Measurements from ENCODE around the gene NFATC4. TPM values are rescaled to one million over a fixed set of nuclear protein-coding genes. Genes with fewer than 3 reads are reported as not detected.

Gene NFATC4
- polyA plus RNA-seq, 4 donors = 11.2 to 45.1 (median 29.1) TPM

DNA sequence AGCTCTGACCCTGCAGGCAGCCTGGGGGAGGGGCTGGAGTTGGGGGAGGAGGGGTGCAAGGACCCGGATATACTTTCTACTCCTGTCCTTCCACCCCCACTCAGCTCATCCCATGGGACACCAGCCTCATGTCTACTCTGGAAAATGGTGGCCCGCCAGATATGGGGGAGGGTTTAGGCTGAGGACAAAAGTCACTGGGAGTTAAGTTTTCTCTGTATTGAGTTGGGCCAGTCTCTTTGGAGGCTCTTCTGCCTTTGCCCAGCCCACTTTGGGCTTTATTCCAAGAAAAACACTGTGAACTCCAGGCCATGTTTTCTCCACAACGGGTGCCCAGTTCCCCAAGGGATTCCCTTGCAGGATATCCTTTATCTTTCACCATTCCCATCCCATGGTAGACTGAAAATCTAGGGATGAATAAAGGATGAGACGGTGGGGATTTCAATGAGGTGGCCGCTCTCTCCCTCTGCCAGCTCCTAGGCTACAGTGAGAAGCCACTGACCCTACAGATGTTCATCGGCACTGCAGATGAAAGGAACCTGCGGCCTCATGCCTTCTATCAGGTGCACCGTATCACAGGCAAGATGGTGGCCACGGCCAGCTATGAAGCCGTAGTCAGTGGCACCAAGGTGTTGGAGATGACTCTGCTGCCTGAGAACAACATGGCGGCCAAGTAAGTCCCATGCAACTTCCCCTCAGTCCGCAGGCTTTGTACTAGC is 4.9 kb downstream of the NFATC4 start:
- FAIRE-seq (no peak), DNase-seq (no peak)
- H3K27ac ChIP-seq (ENCODE audit: low read depth in 1 of 3, low read length in 2 of 3) = no peak overlapping the region
- peaks cover 0 to 3% (median 0%) of the 10 kb centered on the region in 3 donors for H3K27me3 ChIP-seq (ENCODE audit: control insufficient read depth in 3 of 3, insufficient read depth in 3 of 3, low read length in 3 of 3)
- peaks cover 0 to 36% (median 0%) of the 10 kb centered on the region in 3 donors for H3K36me3 ChIP-seq (ENCODE audit: control insufficient read depth in 3 of 3, insufficient read depth in 2 of 3, low read depth in 1 of 3, low read length in 3 of 3)
- H3K4me3 ChIP-seq (ENCODE audit: low read depth in 1 of 3, low read length in 3 of 3) = no peak overlapping the region
- H3K9me3 ChIP-seq (ENCODE audit: control insufficient read depth in 2 of 2, insufficient read depth in 1 of 2, low read depth in 1 of 2, low read length in 1 of 2) = no peaks in the 10 kb centered on the region
- H3K4me1 ChIP-seq (ENCODE audit: control insufficient read depth in 3 of 3, insufficient read depth in 2 of 3, low read depth in 1 of 3, low read length in 2 of 3) = peaks cover 0 to 31% (median 0%) of the 10 kb centered on the region in 3 donors
- 81 to 84% (median 84%) methylated on average over 12 of the region's 12 CpGs for WGBS, 3 donors

DNA sequence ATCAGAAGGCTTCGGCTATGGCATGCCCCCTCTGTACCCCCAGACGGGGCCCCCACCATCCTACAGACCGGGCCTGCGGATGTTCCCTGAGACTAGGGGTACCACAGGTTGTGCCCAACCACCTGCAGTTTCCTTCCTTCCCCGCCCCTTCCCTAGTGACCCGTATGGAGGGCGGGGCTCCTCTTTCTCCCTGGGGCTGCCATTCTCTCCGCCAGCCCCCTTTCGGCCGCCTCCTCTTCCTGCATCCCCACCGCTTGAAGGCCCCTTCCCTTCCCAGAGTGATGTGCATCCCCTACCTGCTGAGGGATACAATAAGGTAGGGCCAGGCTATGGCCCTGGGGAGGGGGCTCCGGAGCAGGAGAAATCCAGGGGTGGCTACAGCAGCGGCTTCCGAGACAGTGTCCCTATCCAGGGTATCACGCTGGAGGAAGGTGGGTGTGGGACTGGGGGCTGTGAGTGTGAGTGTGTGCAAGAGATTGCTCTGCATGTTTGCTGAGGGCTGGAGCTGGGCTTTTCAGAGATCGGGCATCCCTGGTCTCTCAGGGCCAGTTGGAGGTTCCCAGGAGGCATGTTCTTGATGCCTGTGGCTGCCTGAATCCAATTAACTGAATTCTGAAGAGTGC is 8.6 kb downstream of the NFATC4 start:
- Histone ChIP-seq H3K4me1 (ENCODE audit: control insufficient read depth in 3 of 3, insufficient read depth in 2 of 3, low read depth in 1 of 3, low read length in 2 of 3) (peaks cover 0 to 44% (median 0%) of the 10 kb centered on the region in 3 donors), H3K4me3 (ENCODE audit: low read depth in 1 of 3, low read length in 3 of 3) (peak overlapping the region in 1 of 3 donors; percentile 40), H3K9me3 (ENCODE audit: control insufficient read depth in 2 of 2, insufficient read depth in 1 of 2, low read depth in 1 of 2, low read length in 1 of 2) (no peaks in the 10 kb centered on the region), H3K27me3 (ENCODE audit: control insufficient read depth in 3 of 3, insufficient read depth in 3 of 3, low read length in 3 of 3) (no peaks in the 10 kb centered on the region), H3K36me3 (ENCODE audit: control insufficient read depth in 3 of 3, insufficient read depth in 2 of 3, low read depth in 1 of 3, low read length in 3 of 3) (peaks cover 0 to 32% (median 0%) of the 10 kb centered on the region in 3 donors), H3K27ac (ENCODE audit: low read depth in 1 of 3, low read length in 2 of 3) (no peak overlapping the region)
- 75 to 84% (median 80%) methylated on average over 14 to 16 of the region's 16 CpGs for WGBS, 3 donors
- FAIRE-seq (no peak), DNase-seq (no peak)

DNA sequence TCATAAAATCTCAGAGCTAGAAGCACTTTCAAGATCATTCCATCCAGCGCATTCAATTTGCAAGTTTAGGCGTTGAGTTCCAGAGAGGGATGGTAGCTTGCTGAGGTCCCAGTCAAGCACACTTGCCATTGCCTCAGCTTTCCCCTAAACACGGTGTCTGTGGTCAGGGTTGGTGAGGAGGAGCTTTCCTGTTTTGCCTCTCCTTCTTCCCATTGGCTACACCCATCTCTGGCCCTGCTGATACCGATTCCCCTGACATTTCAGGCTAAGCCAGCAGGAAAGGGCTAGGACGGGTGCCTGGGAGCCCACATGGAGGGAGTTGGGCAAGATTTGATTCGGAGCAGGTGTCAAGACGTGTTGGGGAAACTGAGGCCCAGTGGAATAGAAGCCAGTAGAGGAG is 9.1 kb downstream of the NFATC4 start:
- 80 to 90% (median 86%) methylated on average over 7 of the region's 7 CpGs for WGBS, 3 donors
- Histone ChIP-seq H3K27ac (ENCODE audit: low read depth in 1 of 3, low read length in 2 of 3) (peak overlapping the region in 1 of 3 donors; percentile 4), H3K27me3 (ENCODE audit: control insufficient read depth in 3 of 3, insufficient read depth in 3 of 3, low read length in 3 of 3) (no peaks in the 10 kb centered on the region), H3K4me3 (ENCODE audit: low read depth in 1 of 3, low read length in 3 of 3) (no peak overlapping the region), H3K9me3 (ENCODE audit: control insufficient read depth in 2 of 2, insufficient read depth in 1 of 2, low read depth in 1 of 2, low read length in 1 of 2) (no peaks in the 10 kb centered on the region), H3K4me1 (ENCODE audit: control insufficient read depth in 3 of 3, insufficient read depth in 2 of 3, low read depth in 1 of 3, low read length in 2 of 3) (peaks cover 0 to 44% (median 0%) of the 10 kb centered on the region in 3 donors), H3K36me3 (ENCODE audit: control insufficient read depth in 3 of 3, insufficient read depth in 2 of 3, low read depth in 1 of 3, low read length in 3 of 3) (peaks cover 0 to 34% (median 0%) of the 10 kb centered on the region in 3 donors)
- DNase-seq (no peak), FAIRE-seq (no peak)

DNA sequence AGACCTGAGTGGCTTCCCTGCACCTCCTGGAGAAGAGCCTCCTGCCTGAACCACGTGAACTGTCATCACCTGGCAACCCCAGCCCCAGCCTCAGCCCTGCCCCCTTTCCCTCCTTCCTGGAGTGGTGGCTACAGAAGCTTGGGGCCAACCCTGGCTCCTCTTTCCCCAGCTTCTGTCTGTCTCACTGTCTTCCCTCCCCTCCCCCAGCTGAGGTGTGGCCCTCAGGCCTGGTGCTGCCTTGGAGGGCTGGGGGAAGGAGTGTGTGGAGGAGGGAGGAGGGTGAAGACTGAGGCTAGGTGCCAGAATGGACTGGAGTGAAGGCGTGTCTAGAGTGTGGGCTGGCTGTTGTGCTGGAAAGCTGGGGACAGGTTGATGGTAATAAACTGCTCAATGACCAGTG is 9.7 kb downstream of the NFATC4 start:
- WGBS, 3 donors = 40 to 49% (median 47%) methylated on average over 2 of the region's 2 CpGs
- H3K27me3 ChIP-seq (ENCODE audit: control insufficient read depth in 3 of 3, insufficient read depth in 3 of 3, low read length in 3 of 3) = no peaks in the 10 kb centered on the region
- H3K9me3 ChIP-seq (ENCODE audit: control insufficient read depth in 2 of 2, insufficient read depth in 1 of 2, low read depth in 1 of 2, low read length in 1 of 2) = no peaks in the 10 kb centered on the region
- peak overlapping the region in 1 of 3 donors; percentile 48 for H3K27ac ChIP-seq (ENCODE audit: low read depth in 1 of 3, low read length in 2 of 3)
- H3K4me1 ChIP-seq (ENCODE audit: control insufficient read depth in 3 of 3, insufficient read depth in 2 of 3, low read depth in 1 of 3, low read length in 2 of 3) = peaks cover 0 to 44% (median 0%) of the 10 kb centered on the region in 3 donors
- DNase-seq = peak in 1 of 2 donors; percentile 64
- H3K36me3 ChIP-seq (ENCODE audit: control insufficient read depth in 3 of 3, insufficient read depth in 2 of 3, low read depth in 1 of 3, low read length in 3 of 3) = peaks cover 0 to 29% (median 0%) of the 10 kb centered on the region in 3 donors
- H3K4me3 ChIP-seq (ENCODE audit: low read depth in 1 of 3, low read length in 3 of 3) = no peak overlapping the region
- no peak for FAIRE-seq

DNA sequence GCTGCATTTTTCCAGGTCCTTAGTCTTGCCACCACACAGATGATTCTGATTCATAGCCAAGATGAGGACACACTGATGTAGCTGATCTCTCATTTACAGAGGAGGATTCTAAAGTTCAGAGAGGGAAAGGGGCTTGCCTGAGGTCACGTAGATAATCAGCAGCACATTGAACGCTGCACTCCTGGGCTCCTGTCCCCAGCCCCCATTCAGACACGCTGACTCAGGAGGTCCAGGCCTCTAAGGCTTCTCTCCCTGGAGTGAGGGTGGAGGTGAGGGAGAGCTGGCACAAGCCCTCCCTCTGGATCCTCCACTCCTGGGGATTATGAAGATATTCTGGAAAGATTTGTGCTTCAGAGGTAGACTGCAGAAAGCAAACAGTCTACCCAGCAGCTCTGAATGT is 10.3 kb downstream of the NFATC4 start:
- Histone ChIP-seq H3K27me3 (ENCODE audit: control insufficient read depth in 3 of 3, insufficient read depth in 3 of 3, low read length in 3 of 3) (no peaks in the 10 kb centered on the region), H3K36me3 (ENCODE audit: control insufficient read depth in 3 of 3, insufficient read depth in 2 of 3, low read depth in 1 of 3, low read length in 3 of 3) (peaks cover 0 to 23% (median 0%) of the 10 kb centered on the region in 3 donors), H3K27ac (ENCODE audit: low read depth in 1 of 3, low read length in 2 of 3) (peak overlapping the region in 1 of 3 donors; percentile 48), H3K4me3 (ENCODE audit: low read depth in 1 of 3, low read length in 3 of 3) (no peak overlapping the region), H3K4me1 (ENCODE audit: control insufficient read depth in 3 of 3, insufficient read depth in 2 of 3, low read depth in 1 of 3, low read length in 2 of 3) (peaks cover 0 to 44% (median 0%) of the 10 kb centered on the region in 3 donors), H3K9me3 (ENCODE audit: control insufficient read depth in 2 of 2, insufficient read depth in 1 of 2, low read depth in 1 of 2, low read length in 1 of 2) (no peaks in the 10 kb centered on the region)
- FAIRE-seq = no peak
- no peak for DNase-seq
- WGBS, 3 donors = 84 to 87% (median 87%) methylated on average over 3 of the region's 3 CpGs

DNA sequence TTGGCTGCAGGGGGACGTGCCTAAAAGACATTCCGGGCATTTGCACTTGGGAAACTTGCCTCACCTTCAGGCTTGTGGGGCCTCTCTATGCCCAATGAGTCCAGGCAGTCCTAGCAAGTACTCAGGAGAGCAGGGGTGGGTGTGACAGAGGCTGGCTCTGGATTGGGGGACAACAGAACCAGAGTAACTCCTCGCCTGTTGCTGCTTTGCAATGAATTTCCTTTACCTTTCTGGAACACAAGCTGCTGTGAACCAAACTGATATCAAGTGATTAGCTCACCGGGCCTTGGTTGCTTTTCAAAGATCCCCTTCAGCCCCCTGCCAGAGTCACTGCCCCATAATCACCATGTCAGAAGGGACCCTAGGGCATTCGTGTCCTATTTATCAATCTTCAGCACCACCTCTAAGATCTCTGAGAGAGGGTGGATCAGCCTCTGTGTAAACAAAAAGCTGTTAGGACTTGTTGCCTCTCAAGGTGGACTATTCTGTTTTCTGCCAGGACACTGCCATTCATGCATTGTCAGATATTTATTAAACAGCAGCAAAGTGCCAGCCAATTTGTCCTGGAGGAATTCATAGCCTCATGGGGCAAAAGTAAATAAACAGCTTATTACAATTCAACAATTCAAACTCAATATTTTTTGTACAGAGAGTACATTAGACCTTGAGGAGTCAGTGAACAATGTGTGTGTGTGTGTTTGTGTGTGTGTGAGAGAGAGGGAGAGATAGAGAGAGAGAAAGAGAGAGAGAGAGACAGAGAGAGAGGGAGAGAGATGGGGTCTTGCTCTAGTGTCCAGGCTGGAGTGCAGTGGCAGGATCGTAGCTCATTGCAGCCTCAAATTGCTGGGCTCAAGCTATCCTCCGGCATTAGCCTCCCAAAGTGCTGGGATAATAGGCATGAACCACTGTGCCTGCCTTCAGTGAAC is 11.3 kb downstream of the NFATC4 start:
- H3K27ac ChIP-seq (ENCODE audit: low read depth in 1 of 3, low read length in 2 of 3) = no peak overlapping the region
- DNase-seq (no peak), FAIRE-seq (no peak)
- 75 to 78% (median 77%) methylated on average over 7 of the region's 7 CpGs for WGBS, 3 donors
- no peak overlapping the region for H3K4me3 ChIP-seq (ENCODE audit: low read depth in 1 of 3, low read length in 3 of 3)
- H3K9me3 ChIP-seq (ENCODE audit: control insufficient read depth in 2 of 2, insufficient read depth in 1 of 2, low read depth in 1 of 2, low read length in 1 of 2) = no peaks in the 10 kb centered on the region
- H3K4me1 ChIP-seq (ENCODE audit: control insufficient read depth in 3 of 3, insufficient read depth in 2 of 3, low read depth in 1 of 3, low read length in 2 of 3) = peaks cover 0 to 44% (median 0%) of the 10 kb centered on the region in 3 donors
- H3K36me3 ChIP-seq (ENCODE audit: control insufficient read depth in 3 of 3, insufficient read depth in 2 of 3, low read depth in 1 of 3, low read length in 3 of 3) = peaks cover 0 to 14% (median 0%) of the 10 kb centered on the region in 3 donors
- no peaks in the 10 kb centered on the region for H3K27me3 ChIP-seq (ENCODE audit: control insufficient read depth in 3 of 3, insufficient read depth in 3 of 3, low read length in 3 of 3)

DNA sequence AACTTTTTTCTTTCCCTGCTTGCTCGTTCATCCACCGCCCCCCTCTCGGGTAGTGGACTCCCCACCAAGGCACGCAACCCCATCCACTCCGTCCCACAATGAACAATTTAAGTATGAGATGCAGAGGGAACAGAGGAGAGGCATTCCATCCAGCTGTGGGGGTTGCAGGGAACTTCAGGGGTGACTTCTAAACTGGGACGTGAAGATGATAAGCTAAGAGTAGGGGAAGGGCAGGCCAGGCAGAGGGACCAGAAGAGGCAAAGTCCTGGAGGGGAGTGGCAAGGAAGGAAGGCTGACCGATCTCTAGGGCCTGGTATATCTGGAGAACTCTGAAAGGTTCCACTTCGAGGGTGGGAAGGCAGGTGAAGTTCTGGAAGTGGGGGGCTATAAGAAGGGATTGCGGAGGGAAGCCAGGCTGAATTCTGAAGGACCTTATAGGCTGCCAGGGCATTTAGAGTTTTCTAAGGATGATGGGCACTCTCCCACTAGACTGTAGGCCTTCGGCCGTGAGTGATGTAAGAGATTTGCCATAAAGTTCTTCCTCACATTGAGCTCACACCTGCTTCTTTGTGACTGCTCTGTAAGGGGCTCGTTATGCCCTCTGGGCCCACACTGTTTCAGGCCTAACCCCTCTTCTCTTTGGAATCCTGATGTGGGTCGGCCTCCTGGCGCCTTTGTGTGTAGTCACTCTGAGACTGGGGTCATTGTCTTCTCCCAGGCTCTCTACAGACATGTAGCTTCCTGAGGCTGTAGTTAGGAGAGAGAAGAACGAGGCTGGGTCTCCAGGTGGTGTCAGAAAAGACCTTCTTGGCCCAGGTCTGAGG is 12.1 kb downstream of the NFATC4 start:
- H3K36me3 ChIP-seq (ENCODE audit: control insufficient read depth in 3 of 3, insufficient read depth in 2 of 3, low read depth in 1 of 3, low read length in 3 of 3) = peaks cover 0 to 12% (median 0%) of the 10 kb centered on the region in 3 donors
- no peaks in the 10 kb centered on the region for H3K9me3 ChIP-seq (ENCODE audit: control insufficient read depth in 2 of 2, insufficient read depth in 1 of 2, low read depth in 1 of 2, low read length in 1 of 2)
- FAIRE-seq = no peak
- H3K27me3 ChIP-seq (ENCODE audit: control insufficient read depth in 3 of 3, insufficient read depth in 3 of 3, low read length in 3 of 3) = no peaks in the 10 kb centered on the region
- H3K4me3 ChIP-seq (ENCODE audit: low read depth in 1 of 3, low read length in 3 of 3) = no peak overlapping the region
- peaks cover 0 to 44% (median 0%) of the 10 kb centered on the region in 3 donors for H3K4me1 ChIP-seq (ENCODE audit: control insufficient read depth in 3 of 3, insufficient read depth in 2 of 3, low read depth in 1 of 3, low read length in 2 of 3)
- 69 to 75% (median 72%) methylated on average over 15 of the region's 15 CpGs for WGBS, 3 donors
- no peak overlapping the region for H3K27ac ChIP-seq (ENCODE audit: low read depth in 1 of 3, low read length in 2 of 3)
- DNase-seq = peak in 1 of 2 donors; percentile 54

Data from small intestine (tissue), 7 donors.